C4-2B (cell line): ENCODE data around the gene NR1H4.
"Not testable (repeated sequence)": the region's sequence is repeated elsewhere in the genome, so short reads cannot be mapped to it uniquely, and the experiment has no call there.

Source experiments
- CTCF ChIP-seq: fragments of 450-650 bp; conservative IDR thresholded peaks from 2 replicates; pipeline ENCODE4 v1.5.1; 2017; ENCODE audit warnings: mild to moderate bottlenecking
- ZFX ChIP-seq: fragments of 450-650 bp; IDR thresholded peaks from 2 replicates; pipeline ENCODE4 v1.6.1; 2017

- TF ChIP-seq CTCF, ZFX: not testable (repeated sequence)
These were observed 85.6 kb downstream of the NR1H4 start for GRCh38 chr12:100559261-100559660.
